Duodenal mucosa (tissue), 2 donors: Measurements from ENCODE around the gene NDUFAF2.
"Not testable (repeated sequence)": the region's sequence is repeated elsewhere in the genome, so short reads cannot be mapped to it uniquely, and the experiment has no call there.

Source experiments
- H3K27ac ChIP-seq: one replicate; pipeline ENCODE4 v1.7.0; 2013; ENCODE audit warnings: low read depth, low read length
- H3K27me3 ChIP-seq, 2 donors: one replicate each; pipeline ENCODE4 v1.7.0; 2013; ENCODE audit warnings: low read length in 2 of 2, control low read depth in 1 of 2; ENCODE audit not compliant: insufficient read depth in 2 of 2, control insufficient read depth in 1 of 2
- H3K36me3 ChIP-seq, 2 donors: one replicate each; pipeline ENCODE4 v1.7.0; 2013; ENCODE audit warnings: low read length in 2 of 2, control low read depth in 1 of 2; ENCODE audit not compliant: insufficient read depth in 2 of 2, control insufficient read depth in 1 of 2
- H3K4me1 ChIP-seq, 2 donors: one replicate each; pipeline ENCODE4 v1.7.0; 2013; ENCODE audit warnings: low read length in 2 of 2, control low read depth in 1 of 2; ENCODE audit not compliant: insufficient read depth in 2 of 2, control insufficient read depth in 1 of 2
- H3K4me3 ChIP-seq, 2 donors: one replicate each; pipeline ENCODE4 v1.7.0; 2013; ENCODE audit warnings: low read length in 2 of 2, low read depth in 1 of 2
- H3K9ac ChIP-seq, 2 donors: one replicate each; pipeline ENCODE4 v1.7.0; 2013; ENCODE audit warnings: low read length in 2 of 2, low read depth in 1 of 2
- H3K9me3 ChIP-seq, 2 donors: one replicate each; pipeline ENCODE4 v1.7.0; 2013; ENCODE audit warnings: low read length in 2 of 2, control low read depth in 1 of 2; ENCODE audit not compliant: control insufficient read depth in 1 of 2

The NDUFAF2 gene

DNA sequence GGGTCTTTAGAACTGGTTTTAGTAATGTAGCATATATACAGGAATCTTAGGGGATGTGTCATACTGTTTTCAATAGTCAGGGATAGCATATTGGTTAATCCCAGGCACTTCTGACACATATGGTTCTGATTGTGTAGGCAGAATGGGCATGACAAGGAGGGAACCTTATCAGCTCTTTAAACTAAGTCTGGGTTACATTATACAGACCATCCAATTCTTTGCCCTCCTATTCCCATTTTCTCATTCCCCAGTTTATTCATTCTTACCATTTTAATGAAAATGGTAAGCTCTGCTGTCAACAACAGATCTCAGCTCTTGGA, 85.1 kb downstream of the NDUFAF2 start:
- Histone ChIP-seq H3K4me1 (no peaks in the 10 kb centered on the region), H3K4me3 (no peak overlapping the region), H3K36me3 (no peaks in the 10 kb centered on the region), H3K27ac (no peak overlapping the region), H3K9me3 (no peaks in the 10 kb centered on the region), H3K27me3 (no peaks in the 10 kb centered on the region), H3K9ac (no peak overlapping the region)

DNA sequence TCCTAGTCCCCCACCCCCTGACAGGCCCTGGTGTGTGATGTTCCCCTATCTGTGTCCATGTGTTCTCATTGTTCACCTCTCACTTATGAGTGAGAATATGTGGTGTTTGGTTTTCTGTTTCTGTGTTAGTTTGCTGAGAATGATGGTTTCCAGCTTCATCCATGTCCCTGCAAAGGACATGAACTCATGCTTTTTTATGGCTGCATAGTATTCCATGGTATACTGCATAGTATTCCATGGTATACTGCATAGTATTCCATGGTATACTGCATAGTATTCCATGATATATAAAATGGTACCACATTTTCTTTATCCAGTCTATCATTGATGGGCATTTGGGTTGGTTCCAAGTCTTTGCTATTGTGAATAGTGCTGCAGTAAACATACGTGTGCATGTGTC, 86.3 kb downstream of the NDUFAF2 start:
- H3K9ac ChIP-seq, H3K27ac ChIP-seq, H3K4me3 ChIP-seq, H3K9me3 ChIP-seq, H3K4me1 ChIP-seq, H3K27me3 ChIP-seq, H3K36me3 ChIP-seq: not testable (repeated sequence)

DNA sequence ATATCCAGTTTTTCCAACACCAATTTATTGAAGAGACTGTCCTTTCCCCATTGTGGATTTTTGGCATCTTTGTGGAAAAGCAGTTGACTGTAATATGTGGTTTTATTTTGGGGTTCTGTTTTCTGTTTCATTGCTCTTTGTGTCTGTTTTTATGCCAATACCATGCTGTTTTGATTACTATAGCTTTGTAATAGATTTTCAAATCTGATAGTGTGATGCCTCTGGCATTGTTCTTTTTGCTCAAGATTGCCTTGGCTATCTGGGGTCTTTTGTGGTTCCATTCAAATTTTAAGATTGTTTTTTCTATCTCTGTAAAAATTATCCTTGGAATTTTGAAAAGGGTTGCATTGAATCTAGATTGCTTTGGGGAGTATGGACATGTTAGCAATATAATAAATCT, 99.5 kb downstream of the NDUFAF2 start:
- Histone ChIP-seq H3K4me3 (no peak overlapping the region), H3K36me3 (no peaks in the 10 kb centered on the region), H3K9ac (no peak overlapping the region), H3K4me1 (no peaks in the 10 kb centered on the region), H3K27me3 (no peaks in the 10 kb centered on the region), H3K27ac (no peak overlapping the region), H3K9me3 (no peaks in the 10 kb centered on the region)

DNA sequence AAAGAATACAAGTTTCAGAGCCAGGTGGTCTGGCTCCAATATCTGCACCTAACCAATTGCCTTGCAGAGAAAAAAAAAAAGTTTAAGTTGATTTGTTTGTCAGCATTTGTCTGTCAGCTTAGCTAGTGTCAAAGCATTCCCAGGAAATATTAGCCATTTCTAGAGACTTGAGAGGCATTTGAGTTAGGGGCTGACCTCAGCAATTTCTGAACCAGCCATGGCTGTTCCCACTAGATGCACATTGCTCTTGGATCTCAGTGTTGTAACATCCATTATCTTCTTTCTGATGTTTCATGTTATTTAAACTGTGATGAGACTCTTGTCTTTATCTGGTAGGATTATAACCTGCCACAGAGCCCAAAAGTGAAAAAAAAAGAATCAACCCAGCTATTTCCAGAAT, 102.3 kb downstream of the NDUFAF2 start:
- Histone ChIP-seq H3K9me3 (no peaks in the 10 kb centered on the region), H3K9ac (no peak overlapping the region), H3K27me3 (no peaks in the 10 kb centered on the region), H3K27ac (no peak overlapping the region), H3K4me1 (peaks cover 0 to 8% of the 10 kb centered on the region in 2 donors), H3K36me3 (no peaks in the 10 kb centered on the region), H3K4me3 (no peak overlapping the region)

DNA sequence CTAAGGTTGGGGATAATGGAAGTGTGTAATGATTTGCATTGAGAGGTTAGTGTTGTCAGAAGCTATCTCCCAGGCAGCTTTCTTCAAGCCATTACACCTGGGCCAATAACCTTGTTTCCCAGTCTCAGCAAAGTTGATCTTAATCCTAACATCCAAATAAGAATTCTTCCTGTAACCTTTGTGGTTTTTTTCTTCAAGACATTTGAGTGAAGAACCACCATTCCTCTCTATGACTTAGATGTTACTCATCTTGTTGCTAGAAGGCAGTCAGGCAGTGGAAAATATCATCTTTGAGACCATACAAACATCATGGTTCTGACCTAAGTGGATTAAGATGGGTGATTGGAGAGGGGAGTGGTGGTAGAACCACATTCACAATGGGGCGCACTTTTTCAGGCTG, 103.5 kb downstream of the NDUFAF2 start:
- no peak overlapping the region for H3K27ac ChIP-seq
- no peak overlapping the region for H3K4me3 ChIP-seq
- H3K9me3 ChIP-seq = no peaks in the 10 kb centered on the region
- no peak overlapping the region for H3K9ac ChIP-seq
- H3K36me3 ChIP-seq = no peaks in the 10 kb centered on the region
- H3K27me3 ChIP-seq = no peaks in the 10 kb centered on the region
- peaks cover 0 to 8% of the 10 kb centered on the region in 2 donors for H3K4me1 ChIP-seq

DNA sequence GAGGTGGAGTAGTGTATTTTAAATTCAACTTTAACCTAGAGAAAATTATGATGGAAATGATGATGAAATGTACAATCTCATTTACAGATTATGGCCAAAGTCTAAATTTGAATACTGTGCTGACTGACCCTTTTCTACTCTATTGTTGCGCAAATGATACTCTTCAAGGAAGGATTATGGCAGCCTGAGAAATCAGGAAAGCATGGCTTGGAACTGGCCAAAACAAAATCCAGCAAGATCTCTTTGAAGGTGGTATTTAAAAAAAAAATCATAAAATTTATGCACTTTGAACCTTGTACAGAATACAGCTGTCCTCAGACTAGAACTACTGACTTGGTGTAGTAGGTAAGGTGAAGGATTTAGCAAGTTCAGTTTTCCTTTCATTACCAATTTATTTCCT, 105.3 kb downstream of the NDUFAF2 start:
- peaks cover 0 to 8% of the 10 kb centered on the region in 2 donors for H3K4me1 ChIP-seq
- H3K36me3 ChIP-seq = no peaks in the 10 kb centered on the region
- no peaks in the 10 kb centered on the region for H3K9me3 ChIP-seq
- no peaks in the 10 kb centered on the region for H3K27me3 ChIP-seq
- H3K4me3 ChIP-seq = no peak overlapping the region
- no peak overlapping the region for H3K27ac ChIP-seq
- H3K9ac ChIP-seq = no peak overlapping the region

DNA sequence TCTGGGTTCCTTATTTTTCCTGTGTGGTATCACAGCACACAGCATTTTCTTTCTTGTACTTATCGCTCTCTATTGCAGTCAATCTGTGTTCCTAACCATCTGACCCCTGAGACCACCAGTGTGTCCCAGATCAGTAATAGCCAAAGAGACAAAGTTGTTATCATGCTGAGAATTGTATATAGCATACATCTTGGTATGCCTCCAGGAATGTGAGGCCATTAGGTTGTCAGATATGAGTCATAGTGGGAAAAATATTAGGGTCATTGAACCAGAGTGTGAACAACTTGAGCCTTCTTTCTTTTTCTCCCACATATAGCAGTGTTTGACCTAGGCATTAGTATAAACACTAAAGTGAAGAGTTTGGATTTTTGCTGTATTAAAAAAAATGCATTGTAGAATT, 106.3 kb downstream of the NDUFAF2 start:
- no peak overlapping the region for H3K27ac ChIP-seq
- no peaks in the 10 kb centered on the region for H3K27me3 ChIP-seq
- no peak overlapping the region for H3K9ac ChIP-seq
- H3K36me3 ChIP-seq = no peaks in the 10 kb centered on the region
- H3K4me3 ChIP-seq = no peak overlapping the region
- no peaks in the 10 kb centered on the region for H3K9me3 ChIP-seq
- peaks cover 0 to 8% of the 10 kb centered on the region in 2 donors for H3K4me1 ChIP-seq

DNA sequence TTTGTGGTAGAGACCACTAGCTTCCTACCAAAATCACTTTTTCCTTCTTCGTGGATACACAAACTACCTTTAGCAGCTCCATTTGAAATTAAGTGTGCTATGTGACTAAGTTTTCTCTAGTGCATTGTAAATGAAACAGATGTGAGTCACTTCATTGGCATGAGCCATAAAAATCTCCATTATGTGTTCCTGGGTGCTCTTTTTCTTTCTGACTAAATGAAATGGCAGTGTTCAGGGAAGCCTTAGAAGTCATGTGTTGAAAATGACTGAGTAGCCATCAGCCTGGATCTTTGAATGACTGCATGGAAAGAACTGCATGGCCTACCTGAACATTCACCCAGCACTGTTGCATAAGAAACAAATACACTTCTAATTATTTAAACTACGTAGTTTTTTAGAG, 107.9 kb downstream of the NDUFAF2 start:
- H3K27me3 ChIP-seq = no peaks in the 10 kb centered on the region
- H3K9me3 ChIP-seq = no peaks in the 10 kb centered on the region
- H3K4me3 ChIP-seq = no peak overlapping the region
- no peaks in the 10 kb centered on the region for H3K36me3 ChIP-seq
- no peak overlapping the region for H3K27ac ChIP-seq
- H3K4me1 ChIP-seq = peaks cover 0 to 8% of the 10 kb centered on the region in 2 donors
- no peak overlapping the region for H3K9ac ChIP-seq

DNA sequence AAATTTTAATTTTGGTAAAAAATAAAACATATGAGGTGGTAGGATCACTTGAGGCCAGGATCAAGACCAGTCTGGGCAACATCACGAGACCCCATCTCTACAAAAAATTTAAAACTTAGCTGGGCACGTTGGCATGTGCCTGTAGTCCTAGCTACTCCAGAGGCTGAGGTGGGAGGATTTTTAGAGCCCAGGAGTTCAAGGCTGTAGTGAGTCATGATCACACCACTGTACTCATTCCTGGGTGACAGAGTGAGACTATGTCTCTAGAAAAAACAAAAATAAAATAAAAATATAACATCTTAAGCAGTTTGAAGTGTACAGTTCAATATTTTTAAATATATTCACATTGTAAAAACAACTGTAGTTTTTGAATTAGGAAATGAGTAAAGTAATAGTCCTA, 108.9 kb downstream of the NDUFAF2 start:
- Histone ChIP-seq H3K4me3 (no peak overlapping the region), H3K9ac (no peak overlapping the region), H3K4me1 (peaks cover 0 to 8% of the 10 kb centered on the region in 2 donors), H3K9me3 (no peaks in the 10 kb centered on the region), H3K27me3 (no peaks in the 10 kb centered on the region), H3K36me3 (no peaks in the 10 kb centered on the region), H3K27ac (no peak overlapping the region)

DNA sequence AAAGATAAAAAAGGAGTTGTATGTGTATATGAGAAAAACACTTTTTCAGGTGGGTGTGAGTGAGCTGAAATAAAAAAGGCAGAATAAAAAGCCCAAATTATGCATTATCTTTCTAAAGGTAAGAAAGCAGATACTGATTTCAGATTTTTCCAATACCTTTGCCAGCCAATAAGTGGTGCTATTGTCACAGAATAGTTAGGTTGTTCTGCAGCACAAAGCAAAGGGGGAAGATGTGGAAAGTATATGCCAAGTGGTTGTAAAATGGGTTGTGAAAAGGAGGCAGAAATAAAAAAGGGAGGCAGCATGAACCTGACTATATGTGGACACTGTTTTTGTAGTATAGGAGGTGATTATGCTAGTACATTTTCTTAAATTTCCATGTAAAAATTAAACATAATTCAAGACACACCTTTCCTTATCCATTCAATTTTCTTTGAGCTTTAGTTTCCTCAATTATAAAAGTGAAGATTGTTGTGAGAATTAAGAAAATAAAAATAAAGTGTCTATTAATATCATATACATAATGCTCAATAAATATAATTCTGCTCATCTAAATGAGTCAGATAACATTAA, 110.5 kb downstream of the NDUFAF2 start:
- H3K4me3 ChIP-seq = no peak overlapping the region
- H3K27me3 ChIP-seq = no peaks in the 10 kb centered on the region
- H3K27ac ChIP-seq = no peak overlapping the region
- no peaks in the 10 kb centered on the region for H3K9me3 ChIP-seq
- no peak overlapping the region for H3K9ac ChIP-seq
- H3K36me3 ChIP-seq = no peaks in the 10 kb centered on the region
- H3K4me1 ChIP-seq = peaks cover 0 to 8% of the 10 kb centered on the region in 2 donors

DNA sequence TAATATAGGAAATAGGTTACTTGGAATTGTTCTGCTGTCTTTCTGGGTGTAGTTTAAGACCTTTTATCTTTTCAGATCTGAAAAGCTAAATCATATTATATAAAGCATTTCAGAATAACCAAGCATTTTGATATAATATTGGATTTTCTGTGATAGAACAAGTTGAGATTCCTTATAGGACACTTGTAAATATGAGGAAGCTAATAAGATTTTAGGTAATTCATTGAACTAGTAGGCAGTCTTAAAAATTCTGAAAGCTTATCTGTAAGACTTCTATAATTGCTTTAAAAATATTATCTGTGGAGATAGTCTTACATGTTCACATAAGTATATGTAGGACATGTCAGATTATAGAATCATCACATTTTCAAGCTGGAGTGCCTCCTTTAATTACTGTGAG, 114.5 kb downstream of the NDUFAF2 start:
- no peaks in the 10 kb centered on the region for H3K4me1 ChIP-seq
- H3K4me3 ChIP-seq = no peak overlapping the region
- no peak overlapping the region for H3K27ac ChIP-seq
- H3K36me3 ChIP-seq = peaks cover 0 to 4% of the 10 kb centered on the region in 2 donors
- H3K9me3 ChIP-seq = peaks cover 5 to 10% of the 10 kb centered on the region in 2 donors
- no peaks in the 10 kb centered on the region for H3K27me3 ChIP-seq
- no peak overlapping the region for H3K9ac ChIP-seq
